ENCODE data around the gene TBC1D8.

DNA sequence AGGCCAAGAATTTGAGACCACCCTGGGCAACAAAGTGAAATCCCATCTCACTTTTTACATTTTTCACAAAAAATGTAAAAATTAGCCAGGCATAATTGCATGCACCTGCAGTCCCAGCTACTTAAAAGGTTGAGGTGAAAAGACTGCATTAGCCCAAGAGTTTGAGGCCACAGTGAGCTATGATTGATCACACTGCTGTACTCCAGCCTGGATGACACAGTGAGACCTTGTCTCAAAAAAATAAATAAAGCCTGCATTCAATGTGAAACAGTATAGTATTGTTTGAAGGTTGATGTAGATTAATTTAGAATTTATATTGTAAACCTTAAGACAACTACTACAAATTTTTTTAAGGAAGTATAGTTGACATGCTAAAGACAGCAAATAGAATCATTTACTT, 53.5 kb downstream of the TBC1D8 start:
- TF ChIP-seq, protein P1, sequence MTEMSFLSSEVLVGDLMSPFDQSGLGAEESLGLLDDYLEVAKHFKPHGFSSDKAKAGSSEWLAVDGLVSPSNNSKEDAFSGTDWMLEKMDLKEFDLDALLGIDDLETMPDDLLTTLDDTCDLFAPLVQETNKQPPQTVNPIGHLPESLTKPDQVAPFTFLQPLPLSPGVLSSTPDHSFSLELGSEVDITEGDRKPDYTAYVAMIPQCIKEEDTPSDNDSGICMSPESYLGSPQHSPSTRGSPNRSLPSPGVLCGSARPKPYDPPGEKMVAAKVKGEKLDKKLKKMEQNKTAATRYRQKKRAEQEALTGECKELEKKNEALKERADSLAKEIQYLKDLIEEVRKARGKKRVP (CRISPR knock-in tag; IDR thresholded peaks at IDR 0.05), result no peak
- TF ChIP-seq, protein P2, sequence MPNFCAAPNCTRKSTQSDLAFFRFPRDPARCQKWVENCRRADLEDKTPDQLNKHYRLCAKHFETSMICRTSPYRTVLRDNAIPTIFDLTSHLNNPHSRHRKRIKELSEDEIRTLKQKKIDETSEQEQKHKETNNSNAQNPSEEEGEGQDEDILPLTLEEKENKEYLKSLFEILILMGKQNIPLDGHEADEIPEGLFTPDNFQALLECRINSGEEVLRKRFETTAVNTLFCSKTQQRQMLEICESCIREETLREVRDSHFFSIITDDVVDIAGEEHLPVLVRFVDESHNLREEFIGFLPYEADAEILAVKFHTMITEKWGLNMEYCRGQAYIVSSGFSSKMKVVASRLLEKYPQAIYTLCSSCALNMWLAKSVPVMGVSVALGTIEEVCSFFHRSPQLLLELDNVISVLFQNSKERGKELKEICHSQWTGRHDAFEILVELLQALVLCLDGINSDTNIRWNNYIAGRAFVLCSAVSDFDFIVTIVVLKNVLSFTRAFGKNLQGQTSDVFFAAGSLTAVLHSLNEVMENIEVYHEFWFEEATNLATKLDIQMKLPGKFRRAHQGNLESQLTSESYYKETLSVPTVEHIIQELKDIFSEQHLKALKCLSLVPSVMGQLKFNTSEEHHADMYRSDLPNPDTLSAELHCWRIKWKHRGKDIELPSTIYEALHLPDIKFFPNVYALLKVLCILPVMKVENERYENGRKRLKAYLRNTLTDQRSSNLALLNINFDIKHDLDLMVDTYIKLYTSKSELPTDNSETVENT (CRISPR knock-in tag; IDR thresholded peaks at IDR 0.05), result no peak
- TF ChIP-seq, protein P3, sequence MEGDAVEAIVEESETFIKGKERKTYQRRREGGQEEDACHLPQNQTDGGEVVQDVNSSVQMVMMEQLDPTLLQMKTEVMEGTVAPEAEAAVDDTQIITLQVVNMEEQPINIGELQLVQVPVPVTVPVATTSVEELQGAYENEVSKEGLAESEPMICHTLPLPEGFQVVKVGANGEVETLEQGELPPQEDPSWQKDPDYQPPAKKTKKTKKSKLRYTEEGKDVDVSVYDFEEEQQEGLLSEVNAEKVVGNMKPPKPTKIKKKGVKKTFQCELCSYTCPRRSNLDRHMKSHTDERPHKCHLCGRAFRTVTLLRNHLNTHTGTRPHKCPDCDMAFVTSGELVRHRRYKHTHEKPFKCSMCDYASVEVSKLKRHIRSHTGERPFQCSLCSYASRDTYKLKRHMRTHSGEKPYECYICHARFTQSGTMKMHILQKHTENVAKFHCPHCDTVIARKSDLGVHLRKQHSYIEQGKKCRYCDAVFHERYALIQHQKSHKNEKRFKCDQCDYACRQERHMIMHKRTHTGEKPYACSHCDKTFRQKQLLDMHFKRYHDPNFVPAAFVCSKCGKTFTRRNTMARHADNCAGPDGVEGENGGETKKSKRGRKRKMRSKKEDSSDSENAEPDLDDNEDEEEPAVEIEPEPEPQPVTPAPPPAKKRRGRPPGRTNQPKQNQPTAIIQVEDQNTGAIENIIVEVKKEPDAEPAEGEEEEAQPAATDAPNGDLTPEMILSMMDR (IDR thresholded peaks at IDR 0.05 in 2 of 3, conservative IDR thresholded peaks at IDR 0.05 in 1 of 3; ENCODE audit: insufficient read depth in 2 of 3, low read depth in 1 of 3, low read length in 3 of 3), result no peak
- no peak for TF ChIP-seq ZNF232 (CRISPR knock-in tag; IDR thresholded peaks at IDR 0.05)
- TF ChIP-seq NEUROD1 (IDR thresholded peaks at IDR 0.05; ENCODE audit: borderline replicate concordance, low read depth, low read length, partially characterized antibody), result no peak
- TF ChIP-seq JUNB (CRISPR knock-in tag; conservative IDR thresholded peaks at IDR 0.05), result no peak
- TF ChIP-seq MYC (IDR thresholded peaks at IDR 0.05; ENCODE audit: low read depth, low read length), result no peak
- TF ChIP-seq MYC (CRISPR knock-in tag; IDR thresholded peaks at IDR 0.05; ENCODE audit: borderline replicate concordance, low read depth), result no peak
- no peak for TF ChIP-seq POLR2AphosphoS5 (IDR thresholded peaks at IDR 0.05; ENCODE audit: control insufficient read depth, insufficient read depth, low read depth, low read length)

Data from K562 (cell line).